ENCODE results near the gene TRIM43.

GRCh38 chr2:95552911-95553310 is 38.9 kb upstream of the TRIM43 start:
- TF ChIP-seq EZH2phosphoT487 (IDR thresholded peaks at IDR 0.05; ENCODE audit: insufficient read depth, low read depth) = no peak
- TF ChIP-seq EZH2 (IDR thresholded peaks at IDR 0.05; ENCODE audit: insufficient read depth, poor library complexity, severe bottlenecking) = no peak

All from GM23248 (cell line).